ENCODE data around the gene EEFSEC. TPM values are rescaled to one million over a fixed set of nuclear protein-coding genes. Genes with fewer than 3 reads are reported as not detected.

Gene EEFSEC
- total RNA-seq, 1 experiment from 2014 or later: 21.3 TPM

DNA sequence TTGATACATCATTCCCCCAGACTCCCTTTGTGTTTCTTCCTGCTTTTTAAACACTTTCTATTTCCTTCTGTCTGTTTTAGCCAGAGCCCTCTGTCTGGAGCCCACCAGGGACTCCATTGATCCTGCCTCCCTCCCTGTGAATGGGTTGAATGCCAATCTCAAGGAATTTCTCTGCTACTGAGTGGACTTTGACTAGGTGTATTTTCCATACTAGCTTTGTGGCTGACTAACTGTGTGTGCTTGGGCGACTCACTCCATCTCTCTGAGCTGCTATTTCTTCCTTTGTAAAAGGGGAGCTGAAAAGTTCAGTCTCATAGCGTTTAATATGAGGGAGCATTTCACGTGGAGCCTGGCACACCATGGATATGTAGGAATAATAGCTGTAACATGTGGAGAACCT lies 98.8 kb downstream of the EEFSEC start:
- intact Hi-C loops (cut with micrococcal nuclease; ENCODE audit: unreplicated experiment): no loop called here
- no peak for DNase-seq
- H3K9me2 ChIP-seq (ENCODE audit: insufficient read depth): no peaks in the 10 kb centered on the region
- H3K4me3 ChIP-seq: no peak overlapping the region
- H2AFZ ChIP-seq: no peak overlapping the region
- no peak overlapping the region for H3K4me2 ChIP-seq
- no peak for TF ChIP-seq EZH2 (IDR thresholded peaks at IDR 0.05; ENCODE audit: low read depth)
- TF ChIP-seq, protein P1, sequence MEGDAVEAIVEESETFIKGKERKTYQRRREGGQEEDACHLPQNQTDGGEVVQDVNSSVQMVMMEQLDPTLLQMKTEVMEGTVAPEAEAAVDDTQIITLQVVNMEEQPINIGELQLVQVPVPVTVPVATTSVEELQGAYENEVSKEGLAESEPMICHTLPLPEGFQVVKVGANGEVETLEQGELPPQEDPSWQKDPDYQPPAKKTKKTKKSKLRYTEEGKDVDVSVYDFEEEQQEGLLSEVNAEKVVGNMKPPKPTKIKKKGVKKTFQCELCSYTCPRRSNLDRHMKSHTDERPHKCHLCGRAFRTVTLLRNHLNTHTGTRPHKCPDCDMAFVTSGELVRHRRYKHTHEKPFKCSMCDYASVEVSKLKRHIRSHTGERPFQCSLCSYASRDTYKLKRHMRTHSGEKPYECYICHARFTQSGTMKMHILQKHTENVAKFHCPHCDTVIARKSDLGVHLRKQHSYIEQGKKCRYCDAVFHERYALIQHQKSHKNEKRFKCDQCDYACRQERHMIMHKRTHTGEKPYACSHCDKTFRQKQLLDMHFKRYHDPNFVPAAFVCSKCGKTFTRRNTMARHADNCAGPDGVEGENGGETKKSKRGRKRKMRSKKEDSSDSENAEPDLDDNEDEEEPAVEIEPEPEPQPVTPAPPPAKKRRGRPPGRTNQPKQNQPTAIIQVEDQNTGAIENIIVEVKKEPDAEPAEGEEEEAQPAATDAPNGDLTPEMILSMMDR (conservative IDR thresholded peaks at IDR 0.05): no peak
- peaks cover 6% of the 10 kb centered on the region; the same call in 1 of the 2 replicates for H3K4me1 ChIP-seq (replicated peaks; ENCODE audit: insufficient read depth)
- H3F3A ChIP-seq (ENCODE audit: insufficient read depth, low read depth): no peaks in the 10 kb centered on the region; the same call in 1 of the 2 replicates
- no peak overlapping the region for H3K27ac ChIP-seq
- no peaks in the 10 kb centered on the region for H3K79me2 ChIP-seq (ENCODE audit: low read depth)
- POLR2A ChIA-PET (ENCODE audit: unreplicated experiment): interaction anchor here (0.5 kb wide), 1 partner anchor 14 kb away, joined by 5 read pairs; no protein-coding TSS in a partner anchor
- CTCF ChIA-PET: no interaction called here
- H3K9me3 ChIP-seq (ENCODE audit: insufficient read depth, low read depth): no peaks in the 10 kb centered on the region
- 0 out of 2 replicates have a peak, but pooled peaks cover 4% of the 10 kb centered on the region for H3K36me3 ChIP-seq (ENCODE audit: low read depth)
- no peaks in the 10 kb centered on the region for H4K20me1 ChIP-seq (ENCODE audit: insufficient read depth)
- no peaks in the 10 kb centered on the region for H3K27me3 ChIP-seq (ENCODE audit: insufficient read depth, low read depth)
- BruUV-seq (replicated peaks): no TSS peak

DNA sequence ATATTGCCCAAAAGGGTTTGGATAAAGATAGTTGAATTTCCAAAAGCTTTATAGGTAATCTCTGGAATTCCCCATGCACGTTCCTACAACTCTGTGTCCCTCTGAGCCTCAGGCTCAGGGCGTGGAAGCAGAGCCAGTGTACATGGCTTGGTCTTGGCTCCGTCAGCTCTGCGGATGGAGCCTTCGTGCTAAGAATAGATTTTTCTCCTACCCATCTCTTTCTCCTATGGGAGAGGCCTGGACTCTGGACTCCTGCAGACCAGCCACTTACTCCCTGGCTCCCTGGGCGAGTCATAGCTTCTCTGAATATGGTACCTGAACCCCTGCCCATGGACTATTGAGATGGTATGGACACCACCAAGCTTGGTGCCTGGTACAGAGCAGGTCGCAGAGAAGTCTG lies 99.9 kb downstream of the EEFSEC start:
- TF ChIP-seq EZH2 (IDR thresholded peaks at IDR 0.05; ENCODE audit: low read depth): no peak
- TF ChIP-seq, protein P1 (conservative IDR thresholded peaks at IDR 0.05): no peak
- H3K4me1 ChIP-seq (replicated peaks; ENCODE audit: insufficient read depth): peaks cover 13% of the 10 kb centered on the region
- H3K9me2 ChIP-seq (ENCODE audit: insufficient read depth): no peaks in the 10 kb centered on the region
- H2AFZ ChIP-seq: no peak overlapping the region
- H4K20me1 ChIP-seq (ENCODE audit: insufficient read depth): no peaks in the 10 kb centered on the region
- no peaks in the 10 kb centered on the region for H3K27me3 ChIP-seq (ENCODE audit: insufficient read depth, low read depth)
- H3K36me3 ChIP-seq (ENCODE audit: low read depth): 0 out of 2 replicates have a peak, but pooled peaks cover 4% of the 10 kb centered on the region
- no peak overlapping the region for H3K4me2 ChIP-seq
- H3F3A ChIP-seq (ENCODE audit: insufficient read depth, low read depth): no peaks in the 10 kb centered on the region; the same call in 1 of the 2 replicates
- intact Hi-C loops (cut with micrococcal nuclease; ENCODE audit: unreplicated experiment): no loop called here
- no peaks in the 10 kb centered on the region for H3K9me3 ChIP-seq (ENCODE audit: insufficient read depth, low read depth)
- no peaks in the 10 kb centered on the region for H3K79me2 ChIP-seq (ENCODE audit: low read depth)
- POLR2A ChIA-PET (ENCODE audit: unreplicated experiment): no interaction called here
- no peak overlapping the region for H3K4me3 ChIP-seq
- no peak for DNase-seq
- no peak overlapping the region for H3K27ac ChIP-seq
- CTCF ChIA-PET: no interaction called here
- no TSS peak for BruUV-seq (replicated peaks)

DNA sequence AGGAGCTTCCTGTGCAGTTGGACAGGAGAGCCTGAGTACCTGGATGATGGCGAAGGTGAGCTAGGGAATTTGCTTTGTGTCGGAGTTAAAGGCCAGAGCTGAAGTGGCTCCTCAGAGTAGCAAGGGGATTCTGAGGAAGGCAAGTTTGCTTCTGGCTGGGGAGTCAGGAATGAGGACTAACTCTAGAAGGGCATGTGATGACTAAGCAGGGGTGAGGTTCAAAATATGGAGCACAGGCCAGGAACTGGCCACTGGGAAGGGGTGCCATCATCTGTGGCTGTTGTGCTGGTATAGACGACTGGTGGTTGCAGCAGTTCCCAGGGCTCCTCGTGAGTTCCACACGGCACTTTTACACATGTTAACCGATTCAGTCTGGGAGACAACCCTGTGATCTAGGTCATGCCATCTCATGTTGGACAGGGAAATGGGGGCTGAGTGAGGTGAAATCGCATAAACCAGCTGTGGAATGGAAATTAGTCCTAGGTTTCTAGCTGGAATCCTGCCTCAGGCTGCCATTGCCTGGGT lies 100.8 kb downstream of the EEFSEC start:
- H2AFZ ChIP-seq: no peak overlapping the region
- no peaks in the 10 kb centered on the region for H3K27me3 ChIP-seq (ENCODE audit: insufficient read depth, low read depth)
- intact Hi-C loops (cut with micrococcal nuclease; ENCODE audit: unreplicated experiment): no loop called here
- no TSS peak for BruUV-seq (replicated peaks)
- H3K4me1 ChIP-seq (replicated peaks; ENCODE audit: insufficient read depth): peaks cover 13% of the 10 kb centered on the region
- no peak for TF ChIP-seq EZH2 (IDR thresholded peaks at IDR 0.05; ENCODE audit: low read depth)
- TF ChIP-seq, protein P1 (conservative IDR thresholded peaks at IDR 0.05): no peak
- H3K4me2 ChIP-seq: no peak overlapping the region
- no peaks in the 10 kb centered on the region for H3K79me2 ChIP-seq (ENCODE audit: low read depth)
- 0 out of 2 replicates have a peak, but pooled peaks cover 4% of the 10 kb centered on the region for H3K36me3 ChIP-seq (ENCODE audit: low read depth)
- DNase-seq: no peak
- H3F3A ChIP-seq (ENCODE audit: insufficient read depth, low read depth): no peaks in the 10 kb centered on the region; the same call in 1 of the 2 replicates
- ChIA-PET POLR2A (ENCODE audit: unreplicated experiment) (no interaction called here), CTCF (interaction anchor here (0.6 kb wide), 1 partner anchor 18 kb away, joined by 3 read pairs; no protein-coding TSS in a partner anchor)
- no peaks in the 10 kb centered on the region for H3K9me2 ChIP-seq (ENCODE audit: insufficient read depth)
- no peaks in the 10 kb centered on the region for H4K20me1 ChIP-seq (ENCODE audit: insufficient read depth)
- no peak overlapping the region for H3K27ac ChIP-seq
- H3K9me3 ChIP-seq (ENCODE audit: insufficient read depth, low read depth): no peaks in the 10 kb centered on the region
- H3K4me3 ChIP-seq: no peak overlapping the region
